Loucy (cell line): ENCODE results near the gene TOR1B.

Experiments
- CTCF ChIP-seq: fragments of 200-600 bp; sonication (generic); conservative IDR thresholded peaks from 2 replicates; pipeline ENCODE4 v1.5.1; 2014; ENCODE audit warnings: mild to moderate bottlenecking, antibody characterized with exemption, low read length
- EZH2phosphoT487 ChIP-seq: fragments of 200-600 bp; IDR thresholded peaks from 2 replicates; pipeline ENCODE4 v1.6.1; 2018; ENCODE audit warnings: antibody characterized with exemption, mild to moderate bottlenecking, moderate library complexity, borderline replicate concordance

- TF ChIP-seq CTCF (no peak), EZH2phosphoT487 (no peak)
Observed at GRCh38 chr9:129806061-129806460, 3.1 kb downstream of the TOR1B start.
